ENCODE results near the gene TIAM2.

GRCh38 chr6:155014670-155015300 lies 19.7 kb downstream of the TIAM2 start:
- TF ChIP-seq, protein P1, sequence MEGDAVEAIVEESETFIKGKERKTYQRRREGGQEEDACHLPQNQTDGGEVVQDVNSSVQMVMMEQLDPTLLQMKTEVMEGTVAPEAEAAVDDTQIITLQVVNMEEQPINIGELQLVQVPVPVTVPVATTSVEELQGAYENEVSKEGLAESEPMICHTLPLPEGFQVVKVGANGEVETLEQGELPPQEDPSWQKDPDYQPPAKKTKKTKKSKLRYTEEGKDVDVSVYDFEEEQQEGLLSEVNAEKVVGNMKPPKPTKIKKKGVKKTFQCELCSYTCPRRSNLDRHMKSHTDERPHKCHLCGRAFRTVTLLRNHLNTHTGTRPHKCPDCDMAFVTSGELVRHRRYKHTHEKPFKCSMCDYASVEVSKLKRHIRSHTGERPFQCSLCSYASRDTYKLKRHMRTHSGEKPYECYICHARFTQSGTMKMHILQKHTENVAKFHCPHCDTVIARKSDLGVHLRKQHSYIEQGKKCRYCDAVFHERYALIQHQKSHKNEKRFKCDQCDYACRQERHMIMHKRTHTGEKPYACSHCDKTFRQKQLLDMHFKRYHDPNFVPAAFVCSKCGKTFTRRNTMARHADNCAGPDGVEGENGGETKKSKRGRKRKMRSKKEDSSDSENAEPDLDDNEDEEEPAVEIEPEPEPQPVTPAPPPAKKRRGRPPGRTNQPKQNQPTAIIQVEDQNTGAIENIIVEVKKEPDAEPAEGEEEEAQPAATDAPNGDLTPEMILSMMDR (IDR thresholded peaks at IDR 0.05; ENCODE audit: insufficient read depth, low read length), result no peak
- TF ChIP-seq POLR2AphosphoS5 (IDR thresholded peaks at IDR 0.05; ENCODE audit: low read depth), result no peak
- TF ChIP-seq GABPA (IDR thresholded peaks at IDR 0.05; ENCODE audit: low read depth), result no peak
- no peak for TF ChIP-seq SPI1 (IDR thresholded peaks at IDR 0.05; ENCODE audit: borderline replicate concordance, low read depth)
- TF ChIP-seq, protein P2, sequence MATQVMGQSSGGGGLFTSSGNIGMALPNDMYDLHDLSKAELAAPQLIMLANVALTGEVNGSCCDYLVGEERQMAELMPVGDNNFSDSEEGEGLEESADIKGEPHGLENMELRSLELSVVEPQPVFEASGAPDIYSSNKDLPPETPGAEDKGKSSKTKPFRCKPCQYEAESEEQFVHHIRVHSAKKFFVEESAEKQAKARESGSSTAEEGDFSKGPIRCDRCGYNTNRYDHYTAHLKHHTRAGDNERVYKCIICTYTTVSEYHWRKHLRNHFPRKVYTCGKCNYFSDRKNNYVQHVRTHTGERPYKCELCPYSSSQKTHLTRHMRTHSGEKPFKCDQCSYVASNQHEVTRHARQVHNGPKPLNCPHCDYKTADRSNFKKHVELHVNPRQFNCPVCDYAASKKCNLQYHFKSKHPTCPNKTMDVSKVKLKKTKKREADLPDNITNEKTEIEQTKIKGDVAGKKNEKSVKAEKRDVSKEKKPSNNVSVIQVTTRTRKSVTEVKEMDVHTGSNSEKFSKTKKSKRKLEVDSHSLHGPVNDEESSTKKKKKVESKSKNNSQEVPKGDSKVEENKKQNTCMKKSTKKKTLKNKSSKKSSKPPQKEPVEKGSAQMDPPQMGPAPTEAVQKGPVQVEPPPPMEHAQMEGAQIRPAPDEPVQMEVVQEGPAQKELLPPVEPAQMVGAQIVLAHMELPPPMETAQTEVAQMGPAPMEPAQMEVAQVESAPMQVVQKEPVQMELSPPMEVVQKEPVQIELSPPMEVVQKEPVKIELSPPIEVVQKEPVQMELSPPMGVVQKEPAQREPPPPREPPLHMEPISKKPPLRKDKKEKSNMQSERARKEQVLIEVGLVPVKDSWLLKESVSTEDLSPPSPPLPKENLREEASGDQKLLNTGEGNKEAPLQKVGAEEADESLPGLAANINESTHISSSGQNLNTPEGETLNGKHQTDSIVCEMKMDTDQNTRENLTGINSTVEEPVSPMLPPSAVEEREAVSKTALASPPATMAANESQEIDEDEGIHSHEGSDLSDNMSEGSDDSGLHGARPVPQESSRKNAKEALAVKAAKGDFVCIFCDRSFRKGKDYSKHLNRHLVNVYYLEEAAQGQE (IDR thresholded peaks at IDR 0.05; ENCODE audit: insufficient replicate concordance, low read depth), result no peak
